B cell (primary cell): ENCODE measurements around the gene HDGF. TPM values are rescaled to one million over a fixed set of nuclear protein-coding genes. Genes with fewer than 3 reads are reported as not detected.

Source experiments
- ATAC-seq: fragments of 200-7000 bp; cut with Tn5 transposase; one replicate; pipeline ENCODE4 v1.10.0; 2021; ENCODE audit warnings: low read depth, mild to moderate bottlenecking, moderate number of reproducible peaks, moderate library complexity
- CTCF ChIA-PET: fragments of 350-600 bp; sonication (Branson Sonifier 250); formaldehyde crosslinking; loops from one replicate; lab custom pipeline; 2021; ENCODE audit warnings: antibody characterized with exemption, inconsistent platforms; lab: Charles Lee
- POLR2A ChIA-PET: fragments of 350-600 bp; sonication (Branson Sonifier 250); formaldehyde crosslinking; loops from one replicate; lab custom pipeline; 2021; ENCODE audit warnings: antibody characterized with exemption; lab: Charles Lee
- DNase-seq: peaks from one replicate; pipeline ENCODE4 v3.0.0; 2013
- H2AFZ ChIP-seq: 2 replicates; pipeline ENCODE4 v1.6.1; 2012; ENCODE audit warnings: mild to moderate bottlenecking, low read depth, low read length; ENCODE audit not compliant: insufficient read depth, poor library complexity, severe bottlenecking
- H3K27ac ChIP-seq, 2 donors: 1 replicate in 1 of 2; 2 replicates in 1 of 2; pipeline ENCODE4 v1.5.1; 2012 to 2013; ENCODE audit warnings: low read length in 2 of 2, mild to moderate bottlenecking in 2 of 2, moderate library complexity in 1 of 2
- H3K27me3 ChIP-seq, 4 experiments: fragments of 200-600 bp in 1 of 4; sonication (generic) in 1 of 4; replicated peaks in 1 of 4; 1 replicate in 2 of 4; 2 replicates in 2 of 4; pipeline versions ENCODE4 v1.6.1 to v1.7.0; 2013 to 2016; ENCODE audit warnings: low read length in 3 of 4, mild to moderate bottlenecking in 2 of 4, mixed read lengths in 1 of 4, moderate library complexity in 1 of 4; ENCODE audit not compliant: insufficient read depth in 4 of 4, control insufficient read depth in 3 of 4; ENCODE audit errors: control extremely low read depth in 1 of 4
- H3K36me3 ChIP-seq, 2 experiments: replicated peaks in 1 of 2; 1 replicate in 1 of 2; 2 replicates in 1 of 2; pipeline versions ENCODE4 v1.6.1 to v1.7.1; 2013; ENCODE audit warnings: low read length in 1 of 2; ENCODE audit not compliant: insufficient read depth in 2 of 2, control insufficient read depth in 1 of 2; ENCODE audit errors: control extremely low read depth in 1 of 2, extremely low read depth in 1 of 2
- H3K4me1 ChIP-seq, 2 donors: fragments of 200-600 bp in 1 of 2; sonication (generic) in 1 of 2; 1 replicate in 1 of 2; 2 replicates in 1 of 2; pipeline versions ENCODE4 v1.5.1 to v1.6.1; 2013 to 2017; ENCODE audit warnings: low read length in 2 of 2; ENCODE audit not compliant: control insufficient read depth in 2 of 2, insufficient read depth in 2 of 2
- H3K4me2 ChIP-seq: replicated peaks from 2 replicates; pipeline ENCODE3; 2012; ENCODE audit warnings: mild to moderate bottlenecking, low read depth, low read length; ENCODE audit not compliant: poor library complexity, severe bottlenecking
- H3K4me3 ChIP-seq, 5 experiments: fragments of 200-600 bp in 1 of 5; sonication (generic) in 1 of 5; 1 replicate in 3 of 5; 2 replicates in 2 of 5; pipeline versions ENCODE4 v1.5.1 to v1.7.0; 2011 to 2016; ENCODE audit warnings: low read length in 4 of 5, mild to moderate bottlenecking in 4 of 5, low read depth in 2 of 5, control low read depth in 1 of 5, moderate library complexity in 1 of 5; ENCODE audit not compliant: insufficient read depth in 1 of 5; ENCODE audit errors: control extremely low read depth in 1 of 5, extremely low read depth in 1 of 5
- H3K79me2 ChIP-seq: fragments of 200-600 bp; sonication (generic); one replicate; pipeline ENCODE4 v1.6.0; 2016; ENCODE audit warnings: low read length; ENCODE audit not compliant: control insufficient read depth, insufficient read depth
- H3K9ac ChIP-seq: fragments of 200-600 bp; sonication (generic); 2 replicates; pipeline ENCODE4 v1.6.1; 2017; ENCODE audit warnings: mild to moderate bottlenecking, low read length, moderate library complexity
- H3K9me3 ChIP-seq, 3 donors: one replicate each; pipeline versions ENCODE4 v1.6.1 to v1.7.1; 2013; ENCODE audit warnings: low read length in 2 of 3; ENCODE audit not compliant: control insufficient read depth in 2 of 3, insufficient read depth in 1 of 3; ENCODE audit errors: control extremely low read depth in 1 of 3
- H4K20me1 ChIP-seq: 2 replicates; pipeline ENCODE4 v1.6.0; 2012; ENCODE audit warnings: mild to moderate bottlenecking, low read length; ENCODE audit not compliant: insufficient read depth, control insufficient read depth, poor library complexity, severe bottlenecking
- H3K27ac Mint-ChIP-seq: one replicate; pipeline ENCODE4 v1.8.0; 2021; ENCODE audit warnings: mixed read lengths
- H3K27me3 Mint-ChIP-seq: one replicate; pipeline ENCODE4 v1.8.0; 2021; ENCODE audit warnings: mixed read lengths
- H3K4me1 Mint-ChIP-seq: one replicate; pipeline ENCODE4 v1.8.0; 2021; ENCODE audit warnings: mixed read lengths
- H3K4me3 Mint-ChIP-seq: one replicate; pipeline ENCODE4 v1.8.0; 2021; ENCODE audit warnings: mixed read lengths
- H3K9me3 Mint-ChIP-seq: one replicate; pipeline ENCODE4 v1.8.0; 2022; ENCODE audit warnings: mixed read lengths; ENCODE audit not compliant: insufficient read depth
- CTCF ChIP-seq: fragments of 200-600 bp; IDR thresholded peaks from one replicate; pipeline ENCODE4 v1.8.0; 2022; ENCODE audit warnings: antibody characterized with exemption, mild to moderate bottlenecking
- EZH2 ChIP-seq: IDR thresholded peaks from 2 replicates; pipeline ENCODE4 v1.6.1; 2012; ENCODE audit warnings: borderline replicate concordance, low read depth, mild to moderate bottlenecking, moderate library complexity, low read length; ENCODE audit not compliant: insufficient read depth, poor library complexity, severe bottlenecking
- WGBS: methylation state at CpG from one replicate; pipeline ENCODE4 v1.1.5; 2013; ENCODE audit warnings: missing lambda C conversion rate; ENCODE audit not compliant: insufficient coverage; 5-methylcytosine and 5-hydroxymethylcytosine counted together
- intact Hi-C: fragments of 100-400 bp; cut with micrococcal nuclease; formaldehyde crosslinking; loops from one replicate; pipeline ENCODE4 v1.10.0; 2022
- polyA plus RNA-seq: library from polyadenylated mRNA; depleted of rRNA; stranded (reverse); fragments of >200 nt; gene quantifications from 2 replicates; pipeline ENCODE4 v1.2.3, GENCODE V29; 2012
- total RNA-seq, 2 donors: library from RNA; stranded (reverse); fragments of 120-200 nt in 1 of 2; gene quantifications; 1 replicate in 1 of 2; 2 replicates in 1 of 2; pipeline versions ENCODE4 v1.2.3 to v1.2.4, GENCODE V29; 2013 to 2022

The HDGF gene
- total and polyA plus RNA-seq, 2 donors (not counting 1 experiment from before 2014, with no cell fraction given) = 40.3 to 89.9 TPM

DNA sequence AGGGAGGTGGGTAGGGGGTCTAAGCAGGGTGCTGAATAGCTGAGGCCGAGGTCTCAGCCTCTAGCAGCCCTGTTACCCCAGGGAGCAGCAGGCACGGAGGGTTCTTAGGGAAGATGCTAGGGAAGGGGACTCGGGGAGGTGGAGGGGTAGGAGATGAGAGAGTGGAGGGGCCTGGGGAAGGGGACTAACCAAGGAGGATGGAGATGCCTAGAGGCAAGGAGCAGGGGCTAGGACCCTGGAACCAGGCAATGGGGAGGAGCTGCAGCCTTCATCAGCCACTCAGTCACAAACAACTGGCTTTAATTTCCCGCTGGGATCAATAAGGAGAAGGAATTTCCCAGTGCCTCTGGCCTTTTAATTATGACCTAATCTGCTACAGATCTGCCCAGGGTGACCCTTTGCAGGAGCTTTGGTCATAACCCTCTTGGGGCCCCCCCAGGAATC lies 43.2 kb downstream of the HDGF start:
- Histone ChIP-seq H3K36me3 (no peaks in the 10 kb centered on the region), H3K4me1 (peaks cover 28% of the 10 kb centered on the region in 2 donors), H4K20me1 (peaks cover 7% of the 10 kb centered on the region), H3K9me3 (peaks cover 0 to 3% (median 0%) of the 10 kb centered on the region in 3 donors), H3K9ac (no peak overlapping the region), H3K27ac (no peak overlapping the region), H3K4me3 (no peak overlapping the region), H3K79me2 (no peaks in the 10 kb centered on the region), H3K4me2 (no peak overlapping the region), H2AFZ (no peak overlapping the region), H3K27me3 (peaks cover 3 to 34% (median 22%) of the 10 kb centered on the region in 4 experiments)
- WGBS = 48% methylated on average over 3 of the region's 4 CpGs
- Mint-ChIP-seq H3K9me3 (no peaks in the 10 kb centered on the region), H3K4me3 (no peak overlapping the region), H3K4me1 (peaks cover 32% of the 10 kb centered on the region), H3K27me3 (peaks cover 13% of the 10 kb centered on the region), H3K27ac (no peak overlapping the region)
- POLR2A ChIA-PET = no interaction called here
- TF ChIP-seq CTCF (no peak), EZH2 (no peak)
- CTCF ChIA-PET = interaction anchor here (7.6 kb wide), 1 partner anchor 18 kb away, joined by 80 read pairs; no protein-coding TSS in a partner anchor
- intact Hi-C loops = loop anchor here (5.0 kb wide), 1 partner anchor 154 kb away; the partner anchor contains the start of gene NTRK1
- DNase-seq (no peak), ATAC-seq (no peak)

DNA sequence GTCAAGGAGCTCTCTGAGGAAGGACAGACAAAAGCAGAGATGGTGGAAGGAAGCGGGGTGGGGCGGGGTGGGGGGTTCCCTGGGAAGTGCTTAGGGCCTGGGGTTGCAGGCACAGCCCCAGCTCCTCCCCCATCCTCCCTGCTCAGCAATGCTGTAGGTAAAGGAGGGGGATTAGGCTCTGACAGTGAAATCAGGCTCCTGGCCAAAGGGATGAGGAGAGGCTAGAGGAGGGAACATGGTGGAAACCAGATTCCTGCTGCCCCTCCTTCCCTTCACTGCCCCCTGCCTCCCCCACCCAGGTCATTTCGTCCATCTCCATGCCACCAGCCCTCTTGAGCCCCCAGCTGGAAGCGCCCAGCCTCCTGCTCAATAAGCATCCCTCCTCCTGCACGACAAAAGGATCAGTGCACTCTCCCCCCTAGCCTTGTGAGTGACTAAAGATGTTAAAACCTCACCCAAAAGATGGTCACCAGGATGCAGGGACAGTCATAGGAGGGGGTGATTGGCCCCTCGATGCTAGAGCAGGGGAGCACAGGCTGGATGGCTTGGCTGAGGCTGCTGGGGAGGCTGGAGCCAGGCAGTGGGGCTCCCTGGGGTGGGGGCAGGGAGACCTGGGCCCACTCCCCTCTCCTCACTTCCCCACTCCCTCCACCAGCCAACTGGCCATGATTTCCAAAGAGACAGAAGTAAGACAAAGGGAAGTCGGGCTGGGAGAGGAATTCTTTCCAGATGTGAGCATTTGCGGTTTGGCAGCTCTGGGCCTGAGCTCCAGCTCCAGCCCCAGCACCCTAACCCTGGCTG lies 43.9 kb downstream of the HDGF start:
- Histone ChIP-seq H3K36me3 (no peaks in the 10 kb centered on the region), H3K9ac (no peak overlapping the region), H3K4me2 (peak overlapping the region; percentile 99), H3K27me3 (peaks cover 3 to 40% (median 25%) of the 10 kb centered on the region in 4 experiments), H3K4me1 (peaks cover 28% of the 10 kb centered on the region in 2 donors), H3K27ac (no peak overlapping the region), H2AFZ (no peak overlapping the region), H4K20me1 (peaks cover 7% of the 10 kb centered on the region), H3K4me3 (no peak overlapping the region), H3K79me2 (no peaks in the 10 kb centered on the region), H3K9me3 (peaks cover 0 to 3% (median 0%) of the 10 kb centered on the region in 3 donors)
- ChIA-PET POLR2A (interaction anchor here (2.1 kb wide), 1 partner anchor 21 kb away, joined by 7 read pairs; the partner anchor contains the start of genes ISG20L2 and METTL25B), CTCF (interaction anchor here (1.5 to 7.6 kb wide), 8 partner anchors 8 to 182 kb away, joined by 4 to 80 read pairs (median 8); partner anchors contain the start of genes ISG20L2 and METTL25B)
- ATAC-seq (no peak), DNase-seq (no peak)
- intact Hi-C loops = loop anchor here (5.0 kb wide), 1 partner anchor 155 kb away; the partner anchor contains the start of gene NTRK1
- 83% methylated on average over 3 of the region's 8 CpGs for WGBS
- H3K27me3 Mint-ChIP-seq = peaks cover 16% of the 10 kb centered on the region
- H3K27ac Mint-ChIP-seq = peak overlapping the region; percentile 42
- TF ChIP-seq CTCF (no peak), EZH2 (no peak)
- peaks cover 32% of the 10 kb centered on the region for H3K4me1 Mint-ChIP-seq
- peak overlapping the region; percentile 89 for H3K4me3 Mint-ChIP-seq
- no peaks in the 10 kb centered on the region for H3K9me3 Mint-ChIP-seq
